Measurements from ENCODE around the gene KIFC1.

Gene KIFC1

GRCh38 chr6:33425668-33426577, 34.3 kb downstream of the KIFC1 start:
- peak overlapping the region; percentile 49 for H3K4me3 ChIP-seq (ENCODE audit: low read depth, low read length)

GRCh38 chr6:33426590-33427511, 35.2 kb downstream of the KIFC1 start:
- H3K4me3 ChIP-seq (ENCODE audit: low read depth, low read length) = peak overlapping the region; percentile 60

GRCh38 chr6:33427585-33428223, 36.1 kb downstream of the KIFC1 start:
- peak overlapping the region; percentile 60 for H3K4me3 ChIP-seq (ENCODE audit: low read depth, low read length)

GRCh38 chr6:33428224-33428965, 36.8 kb downstream of the KIFC1 start:
- peak overlapping the region; percentile 50 for H3K4me3 ChIP-seq (ENCODE audit: low read depth, low read length)

- H3K4me3 ChIP-seq (ENCODE audit: low read depth, low read length) = no peak overlapping the region
These were observed 37.5 kb downstream of the KIFC1 start for GRCh38 chr6:33428966-33429749.

GRCh38 chr6:33429750-33430052, 38.1 kb downstream of the KIFC1 start:
- no peak overlapping the region for H3K4me3 ChIP-seq (ENCODE audit: low read depth, low read length)

- no peak overlapping the region for H3K4me3 ChIP-seq (ENCODE audit: low read depth, low read length)
These were observed 38.7 kb downstream of the KIFC1 start for GRCh38 chr6:33430334-33430733.

- peak overlapping the region; percentile 48 for H3K4me3 ChIP-seq (ENCODE audit: low read depth, low read length)
These were observed 39.6 kb downstream of the KIFC1 start for GRCh38 chr6:33430991-33431879.

- peak overlapping the region; percentile 48 for H3K4me3 ChIP-seq (ENCODE audit: low read depth, low read length)
These were observed 40.4 kb downstream of the KIFC1 start for GRCh38 chr6:33431880-33432541.

- H3K4me3 ChIP-seq (ENCODE audit: low read depth, low read length) = peak overlapping the region; percentile 48
These were observed 40.9 kb downstream of the KIFC1 start for GRCh38 chr6:33432546-33432945.

- peak overlapping the region; percentile 47 for H3K4me3 ChIP-seq (ENCODE audit: low read depth, low read length)
These were observed 41.4 kb downstream of the KIFC1 start for GRCh38 chr6:33433001-33433543.

- peak overlapping the region; percentile 47 for H3K4me3 ChIP-seq (ENCODE audit: low read depth, low read length)
These were observed 42.0 kb downstream of the KIFC1 start for GRCh38 chr6:33433544-33434191.

GRCh38 chr6:33434961-33435360, 43.3 kb downstream of the KIFC1 start:
- H3K4me3 ChIP-seq (ENCODE audit: low read depth, low read length) = no peak overlapping the region

GRCh38 chr6:33437666-33438065, 46.0 kb downstream of the KIFC1 start:
- H3K4me3 ChIP-seq (ENCODE audit: low read depth, low read length) = no peak overlapping the region

GRCh38 chr6:33438978-33439594, 47.5 kb downstream of the KIFC1 start:
- no peak overlapping the region for H3K4me3 ChIP-seq (ENCODE audit: low read depth, low read length)

GRCh38 chr6:33439956-33440648, 48.5 kb downstream of the KIFC1 start:
- no peak overlapping the region for H3K4me3 ChIP-seq (ENCODE audit: low read depth, low read length)

Measured in iPS-11a (cell line).